Hepatocyte (in vitro differentiated cells): ENCODE data around the gene RPS6KC1. TPM values are rescaled to one million over a fixed set of nuclear protein-coding genes. Genes with fewer than 3 reads are reported as not detected.

Experiments
- DNase-seq: peaks from one replicate; pipeline ENCODE4 v3.0.0-alpha.2; 2016; ENCODE audit warnings: low spot score
- H2AFZ ChIP-seq: fragments of 200-600 bp; sonication (generic); 2 replicates; pipeline ENCODE4 v1.6.0; 2016; ENCODE audit warnings: antibody characterized with exemption, mild to moderate bottlenecking
- H3K27ac ChIP-seq: fragments of 200-600 bp; sonication (generic); 2 replicates; pipeline ENCODE4 v1.5.1; 2016; ENCODE audit warnings: mild to moderate bottlenecking
- H3K27me3 ChIP-seq: fragments of 200-600 bp; sonication (generic); 2 replicates; pipeline ENCODE4 v1.6.1; 2016
- H3K36me3 ChIP-seq: fragments of 200-600 bp; sonication (generic); replicated peaks from 2 replicates; pipeline ENCODE4 v1.5.1; 2016; ENCODE audit warnings: low read depth; ENCODE audit not compliant: insufficient read depth
- H3K4me1 ChIP-seq: fragments of 200-600 bp; sonication (generic); 2 replicates; pipeline ENCODE4 v1.5.1; 2016; ENCODE audit warnings: mild to moderate bottlenecking, moderate library complexity; ENCODE audit not compliant: insufficient read depth
- H3K4me2 ChIP-seq: fragments of 200-600 bp; sonication (generic); 2 replicates; pipeline ENCODE4 v1.6.0; 2016
- H3K4me3 ChIP-seq: fragments of 200-600 bp; sonication (generic); 2 replicates; pipeline ENCODE4 v1.5.1; 2016; ENCODE audit warnings: mild to moderate bottlenecking
- H3K79me2 ChIP-seq: fragments of 200-600 bp; sonication (generic); 2 replicates; pipeline ENCODE4 v1.6.0; 2017; ENCODE audit warnings: mild to moderate bottlenecking
- H3K9me2 ChIP-seq: fragments of 200-600 bp; sonication (generic); replicated peaks from 2 replicates; pipeline ENCODE4 v1.6.0; 2017; ENCODE audit warnings: mild to moderate bottlenecking; ENCODE audit not compliant: insufficient read depth
- H3K9me3 ChIP-seq: fragments of 200-600 bp; sonication (generic); 2 replicates; pipeline ENCODE4 v1.5.1; 2016; ENCODE audit warnings: low read depth, mild to moderate bottlenecking
- H4K20me1 ChIP-seq: fragments of 200-600 bp; sonication (generic); 2 replicates; pipeline ENCODE4 v1.6.0; 2016; ENCODE audit warnings: mild to moderate bottlenecking; ENCODE audit not compliant: insufficient read depth, poor library complexity, severe bottlenecking
- CTCF ChIP-seq: fragments of 200-600 bp; sonication (generic); IDR thresholded peaks from 2 replicates; pipeline ENCODE4 v1.5.1; 2016; ENCODE audit warnings: antibody characterized with exemption, mild to moderate bottlenecking; ENCODE audit not compliant: poor library complexity
- EZH2 ChIP-seq: fragments of 200-600 bp; sonication (generic); IDR thresholded peaks from 2 replicates; pipeline ENCODE4 v1.6.1; 2016; ENCODE audit warnings: antibody characterized with exemption, mild to moderate bottlenecking, borderline replicate concordance
- EZH2phosphoT487 ChIP-seq: fragments of 200-600 bp; sonication (generic); IDR thresholded peaks from one replicate; pipeline ENCODE4 v1.6.1; 2018; ENCODE audit warnings: antibody characterized with exemption, mild to moderate bottlenecking, low read depth, moderate library complexity; ENCODE audit not compliant: unreplicated experiment, severe bottlenecking
- WGBS: methylation state at CpG from one replicate; pipeline ENCODE4 v1.1.6; 2016; ENCODE audit warnings: low lambda C conversion rate; ENCODE audit errors: missing lambda C conversion rate; 5-methylcytosine and 5-hydroxymethylcytosine counted together
- polyA plus RNA-seq: library from polyadenylated mRNA; unstranded; fragments of >200 nt; fragmentation: Nextera tagmentation; extraction: Ambion mirVana; gene quantifications from 2 replicates; pipeline ENCODE4 v1.2.1, GENCODE V29; 2016
- total RNA-seq: library from RNA; depleted of rRNA; stranded (reverse); fragments of >200 nt; gene quantifications from 2 replicates; pipeline ENCODE4 v1.2.3, GENCODE V29; 2014

Gene RPS6KC1
- total and polyA plus RNA-seq, 2 experiments from 2014 or later: 10.0 to 26.9 TPM

- Histone ChIP-seq H3K4me2 (no peak overlapping the region), H3K79me2 (peaks cover 99% of the 10 kb centered on the region), H3K27ac (no peak overlapping the region), H3K27me3 (no peaks in the 10 kb centered on the region), H3K9me2 (no peaks in the 10 kb centered on the region), H4K20me1 (no peaks in the 10 kb centered on the region), H2AFZ (no peak overlapping the region), H3K4me1 (peaks cover 5% of the 10 kb centered on the region), H3K9me3 (no peaks in the 10 kb centered on the region), H3K4me3 (no peak overlapping the region), H3K36me3 (no peaks in the 10 kb centered on the region)
- TF ChIP-seq EZH2 (no peak), EZH2phosphoT487 (no peak), CTCF (no peak)
- 97% methylated on average over 4 of the region's 5 CpGs for whole genome bisulfite sequencing
- DNase-seq: no peak
Measured at GRCh38 chr1:213057264-213058059, 6.4 kb downstream of the RPS6KC1 start.

- Histone ChIP-seq H3K4me3 (no peak overlapping the region), H4K20me1 (no peaks in the 10 kb centered on the region), H3K27ac (no peak overlapping the region), H3K9me3 (no peaks in the 10 kb centered on the region), H3K79me2 (peaks cover 96% of the 10 kb centered on the region), H2AFZ (no peak overlapping the region), H3K4me2 (no peak overlapping the region), H3K4me1 (no peaks in the 10 kb centered on the region), H3K9me2 (no peaks in the 10 kb centered on the region), H3K27me3 (no peaks in the 10 kb centered on the region), H3K36me3 (no peaks in the 10 kb centered on the region)
- 98% methylated on average over 2 of the region's 2 CpGs for WGBS
- TF ChIP-seq EZH2phosphoT487 (no peak), EZH2 (no peak), CTCF (no peak)
- no peak for DNase-seq
Measured at GRCh38 chr1:213060836-213061235, 9.8 kb downstream of the RPS6KC1 start.

GRCh38 chr1:213061263-213061662 is 10.2 kb downstream of the RPS6KC1 start:
- no peak overlapping the region for H3K4me3 ChIP-seq
- DNase-seq: no peak
- no peaks in the 10 kb centered on the region for H3K9me2 ChIP-seq
- TF ChIP-seq EZH2phosphoT487 (no peak), EZH2 (no peak), CTCF (no peak)
- no peak overlapping the region for H3K4me2 ChIP-seq
- H3K36me3 ChIP-seq: no peaks in the 10 kb centered on the region
- H3K27ac ChIP-seq: no peak overlapping the region
- H3K9me3 ChIP-seq: no peaks in the 10 kb centered on the region
- H3K27me3 ChIP-seq: no peaks in the 10 kb centered on the region
- no peaks in the 10 kb centered on the region for H3K4me1 ChIP-seq
- peaks cover 96% of the 10 kb centered on the region for H3K79me2 ChIP-seq
- no peaks in the 10 kb centered on the region for H4K20me1 ChIP-seq
- no peak overlapping the region for H2AFZ ChIP-seq
- 100% methylated on average over 1 of the region's 1 CpG for WGBS
